B cell (primary cell): Measurements from ENCODE around the gene FRRS1. TPM values are rescaled to one million over a fixed set of nuclear protein-coding genes. Genes with fewer than 3 reads are reported as not detected.

Experiments
- ATAC-seq: fragments of 200-7000 bp; cut with Tn5 transposase; one replicate; pipeline ENCODE4 v1.10.0; 2021; ENCODE audit warnings: low read depth, mild to moderate bottlenecking, moderate number of reproducible peaks, moderate library complexity
- CTCF ChIA-PET: fragments of 350-600 bp; sonication (Branson Sonifier 250); formaldehyde crosslinking; loops from one replicate; lab custom pipeline; 2021; ENCODE audit warnings: antibody characterized with exemption, inconsistent platforms; lab: Charles Lee
- POLR2A ChIA-PET: fragments of 350-600 bp; sonication (Branson Sonifier 250); formaldehyde crosslinking; loops from one replicate; lab custom pipeline; 2021; ENCODE audit warnings: antibody characterized with exemption; lab: Charles Lee
- DNase-seq: peaks from one replicate; pipeline ENCODE4 v3.0.0; 2013
- H2AFZ ChIP-seq: 2 replicates; pipeline ENCODE4 v1.6.1; 2012; ENCODE audit warnings: mild to moderate bottlenecking, low read depth, low read length; ENCODE audit not compliant: insufficient read depth, poor library complexity, severe bottlenecking
- H3K27ac ChIP-seq, 2 donors: 1 replicate in 1 of 2; 2 replicates in 1 of 2; pipeline ENCODE4 v1.5.1; 2012 to 2013; ENCODE audit warnings: low read length in 2 of 2, mild to moderate bottlenecking in 2 of 2, moderate library complexity in 1 of 2
- H3K27me3 ChIP-seq, 4 experiments: fragments of 200-600 bp in 1 of 4; sonication (generic) in 1 of 4; replicated peaks in 1 of 4; 1 replicate in 2 of 4; 2 replicates in 2 of 4; pipeline versions ENCODE4 v1.6.1 to v1.7.0; 2013 to 2016; ENCODE audit warnings: low read length in 3 of 4, mild to moderate bottlenecking in 2 of 4, mixed read lengths in 1 of 4, moderate library complexity in 1 of 4; ENCODE audit not compliant: insufficient read depth in 4 of 4, control insufficient read depth in 3 of 4; ENCODE audit errors: control extremely low read depth in 1 of 4
- H3K36me3 ChIP-seq, 2 experiments: replicated peaks in 1 of 2; 1 replicate in 1 of 2; 2 replicates in 1 of 2; pipeline versions ENCODE4 v1.6.1 to v1.7.1; 2013; ENCODE audit warnings: low read length in 1 of 2; ENCODE audit not compliant: insufficient read depth in 2 of 2, control insufficient read depth in 1 of 2; ENCODE audit errors: control extremely low read depth in 1 of 2, extremely low read depth in 1 of 2
- H3K4me1 ChIP-seq, 2 donors: fragments of 200-600 bp in 1 of 2; sonication (generic) in 1 of 2; 1 replicate in 1 of 2; 2 replicates in 1 of 2; pipeline versions ENCODE4 v1.5.1 to v1.6.1; 2013 to 2017; ENCODE audit warnings: low read length in 2 of 2; ENCODE audit not compliant: control insufficient read depth in 2 of 2, insufficient read depth in 2 of 2
- H3K4me2 ChIP-seq: replicated peaks from 2 replicates; pipeline ENCODE3; 2012; ENCODE audit warnings: mild to moderate bottlenecking, low read depth, low read length; ENCODE audit not compliant: poor library complexity, severe bottlenecking
- H3K4me3 ChIP-seq, 5 experiments: fragments of 200-600 bp in 1 of 5; sonication (generic) in 1 of 5; 1 replicate in 3 of 5; 2 replicates in 2 of 5; pipeline versions ENCODE4 v1.5.1 to v1.7.0; 2011 to 2016; ENCODE audit warnings: low read length in 4 of 5, mild to moderate bottlenecking in 4 of 5, low read depth in 2 of 5, control low read depth in 1 of 5, moderate library complexity in 1 of 5; ENCODE audit not compliant: insufficient read depth in 1 of 5; ENCODE audit errors: control extremely low read depth in 1 of 5, extremely low read depth in 1 of 5
- H3K79me2 ChIP-seq: fragments of 200-600 bp; sonication (generic); one replicate; pipeline ENCODE4 v1.6.0; 2016; ENCODE audit warnings: low read length; ENCODE audit not compliant: control insufficient read depth, insufficient read depth
- H3K9ac ChIP-seq: fragments of 200-600 bp; sonication (generic); 2 replicates; pipeline ENCODE4 v1.6.1; 2017; ENCODE audit warnings: mild to moderate bottlenecking, low read length, moderate library complexity
- H3K9me3 ChIP-seq, 3 donors: one replicate each; pipeline versions ENCODE4 v1.6.1 to v1.7.1; 2013; ENCODE audit warnings: low read length in 2 of 3; ENCODE audit not compliant: control insufficient read depth in 2 of 3, insufficient read depth in 1 of 3; ENCODE audit errors: control extremely low read depth in 1 of 3
- H4K20me1 ChIP-seq: 2 replicates; pipeline ENCODE4 v1.6.0; 2012; ENCODE audit warnings: mild to moderate bottlenecking, low read length; ENCODE audit not compliant: insufficient read depth, control insufficient read depth, poor library complexity, severe bottlenecking
- H3K27ac Mint-ChIP-seq: one replicate; pipeline ENCODE4 v1.8.0; 2021; ENCODE audit warnings: mixed read lengths
- H3K27me3 Mint-ChIP-seq: one replicate; pipeline ENCODE4 v1.8.0; 2021; ENCODE audit warnings: mixed read lengths
- H3K4me1 Mint-ChIP-seq: one replicate; pipeline ENCODE4 v1.8.0; 2021; ENCODE audit warnings: mixed read lengths
- H3K4me3 Mint-ChIP-seq: one replicate; pipeline ENCODE4 v1.8.0; 2021; ENCODE audit warnings: mixed read lengths
- H3K9me3 Mint-ChIP-seq: one replicate; pipeline ENCODE4 v1.8.0; 2022; ENCODE audit warnings: mixed read lengths; ENCODE audit not compliant: insufficient read depth
- EZH2 ChIP-seq: IDR thresholded peaks from 2 replicates; pipeline ENCODE4 v1.6.1; 2012; ENCODE audit warnings: borderline replicate concordance, low read depth, mild to moderate bottlenecking, moderate library complexity, low read length; ENCODE audit not compliant: insufficient read depth, poor library complexity, severe bottlenecking
- WGBS: methylation state at CpG from one replicate; pipeline ENCODE4 v1.1.5; 2013; ENCODE audit warnings: missing lambda C conversion rate; ENCODE audit not compliant: insufficient coverage; 5-methylcytosine and 5-hydroxymethylcytosine counted together
- intact Hi-C: fragments of 100-400 bp; cut with micrococcal nuclease; formaldehyde crosslinking; loops from one replicate; pipeline ENCODE4 v1.10.0; 2022
- polyA plus RNA-seq: library from polyadenylated mRNA; depleted of rRNA; stranded (reverse); fragments of >200 nt; gene quantifications from 2 replicates; pipeline ENCODE4 v1.2.3, GENCODE V29; 2012
- total RNA-seq, 2 donors: library from RNA; stranded (reverse); fragments of 120-200 nt in 1 of 2; gene quantifications; 1 replicate in 1 of 2; 2 replicates in 1 of 2; pipeline versions ENCODE4 v1.2.3 to v1.2.4, GENCODE V29; 2013 to 2022
- TF ChIP-seq, protein P1 (sequence below): fragments of 200-600 bp; IDR thresholded peaks from one replicate; pipeline ENCODE4 v1.8.0; 2022; ENCODE audit warnings: antibody characterized with exemption, mild to moderate bottlenecking

Gene FRRS1
- total and polyA plus RNA-seq, 2 donors (not counting 1 experiment from before 2014, with no cell fraction given), result 0.73 to 0.96 TPM

DNA sequence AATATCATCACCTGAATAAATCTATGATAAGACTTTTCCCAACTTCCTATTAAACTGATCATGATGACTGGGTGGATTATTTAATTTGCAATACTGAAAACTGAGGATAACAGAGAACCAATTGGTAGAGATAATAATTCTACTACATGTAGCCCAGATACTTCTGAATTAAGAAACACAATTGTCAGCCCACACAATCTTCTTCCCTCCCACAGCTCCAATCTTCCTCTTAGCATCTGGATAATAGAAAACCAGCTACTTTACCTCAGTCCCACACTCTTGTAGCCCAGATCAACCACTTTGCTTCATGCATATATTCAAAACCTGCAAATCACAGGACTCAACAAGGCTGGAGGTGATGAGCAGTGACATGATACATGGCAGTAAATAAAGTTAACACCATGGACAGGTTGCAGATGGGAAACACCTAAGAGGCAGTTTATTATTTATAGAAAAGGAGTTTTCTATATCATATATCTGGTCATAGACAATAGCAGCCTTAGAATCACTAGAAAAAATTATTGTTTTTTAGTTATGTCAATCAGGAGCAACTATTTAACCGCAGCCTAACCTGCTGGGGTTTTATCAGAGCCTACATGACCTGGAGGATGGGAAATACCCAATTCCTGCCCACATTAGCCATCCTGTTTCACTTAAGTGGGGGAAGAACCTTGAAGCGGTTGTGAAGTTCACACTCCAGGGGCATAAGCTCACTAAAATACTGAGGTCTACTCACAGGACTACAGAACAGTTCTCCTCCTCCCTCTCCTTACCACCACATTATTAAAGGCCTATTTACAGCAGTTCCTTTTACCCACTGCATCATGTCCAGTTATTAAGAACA lies 16.7 kb downstream of the FRRS1 start:
- Histone ChIP-seq H2AFZ (no peak overlapping the region), H3K36me3 (no peaks in the 10 kb centered on the region), H3K4me3 (no peak overlapping the region), H3K4me1 (no peaks in the 10 kb centered on the region), H4K20me1 (no peaks in the 10 kb centered on the region), H3K9me3 (no peaks in the 10 kb centered on the region), H3K79me2 (no peaks in the 10 kb centered on the region), H3K27ac (no peak overlapping the region), H3K27me3 (no peaks in the 10 kb centered on the region), H3K9ac (no peak overlapping the region), H3K4me2 (no peak overlapping the region)
- intact Hi-C loops, result no loop called here
- POLR2A ChIA-PET, result no interaction called here
- TF ChIP-seq EZH2, result no peak
- ATAC-seq (no peak), DNase-seq (no peak)
- no peaks in the 10 kb centered on the region for H3K27me3 Mint-ChIP-seq
- CTCF ChIA-PET, result no interaction called here
- no CpG with 5 or more reads among the region's 2 CpGs for WGBS
- no peaks in the 10 kb centered on the region for H3K9me3 Mint-ChIP-seq
- H3K4me3 Mint-ChIP-seq, result no peak overlapping the region
- no peak overlapping the region for H3K27ac Mint-ChIP-seq
- H3K4me1 Mint-ChIP-seq, result no peaks in the 10 kb centered on the region

DNA sequence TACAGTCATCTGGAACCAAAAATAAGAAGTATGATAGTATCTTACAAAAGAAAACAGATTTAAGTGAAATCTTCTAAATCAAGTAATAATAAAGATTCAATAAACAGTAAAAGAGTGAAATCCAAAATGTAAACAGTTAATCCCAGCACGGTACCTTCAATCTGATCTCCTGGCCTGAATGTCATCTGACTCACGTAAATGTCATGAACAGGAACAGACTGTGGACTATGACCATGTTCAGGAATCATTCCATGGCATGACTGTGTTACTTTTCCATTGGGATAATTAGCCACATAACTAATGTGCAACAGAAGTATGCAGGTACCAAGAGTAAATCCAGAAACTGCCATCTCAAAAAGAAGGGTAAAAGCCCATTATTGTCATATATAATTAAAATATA lies 18.0 kb downstream of the FRRS1 start:
- Mint-ChIP-seq H3K4me1 (no peaks in the 10 kb centered on the region), H3K4me3 (no peak overlapping the region), H3K27ac (no peak overlapping the region), H3K27me3 (no peaks in the 10 kb centered on the region), H3K9me3 (no peaks in the 10 kb centered on the region)
- DNase-seq (no peak), ATAC-seq (no peak)
- Histone ChIP-seq H3K27me3 (no peaks in the 10 kb centered on the region), H3K9ac (no peak overlapping the region), H4K20me1 (no peaks in the 10 kb centered on the region), H3K27ac (no peak overlapping the region), H3K79me2 (no peaks in the 10 kb centered on the region), H3K9me3 (no peaks in the 10 kb centered on the region), H3K4me3 (no peak overlapping the region), H2AFZ (no peak overlapping the region), H3K36me3 (no peaks in the 10 kb centered on the region), H3K4me1 (no peaks in the 10 kb centered on the region), H3K4me2 (no peak overlapping the region)
- TF ChIP-seq, protein P1, sequence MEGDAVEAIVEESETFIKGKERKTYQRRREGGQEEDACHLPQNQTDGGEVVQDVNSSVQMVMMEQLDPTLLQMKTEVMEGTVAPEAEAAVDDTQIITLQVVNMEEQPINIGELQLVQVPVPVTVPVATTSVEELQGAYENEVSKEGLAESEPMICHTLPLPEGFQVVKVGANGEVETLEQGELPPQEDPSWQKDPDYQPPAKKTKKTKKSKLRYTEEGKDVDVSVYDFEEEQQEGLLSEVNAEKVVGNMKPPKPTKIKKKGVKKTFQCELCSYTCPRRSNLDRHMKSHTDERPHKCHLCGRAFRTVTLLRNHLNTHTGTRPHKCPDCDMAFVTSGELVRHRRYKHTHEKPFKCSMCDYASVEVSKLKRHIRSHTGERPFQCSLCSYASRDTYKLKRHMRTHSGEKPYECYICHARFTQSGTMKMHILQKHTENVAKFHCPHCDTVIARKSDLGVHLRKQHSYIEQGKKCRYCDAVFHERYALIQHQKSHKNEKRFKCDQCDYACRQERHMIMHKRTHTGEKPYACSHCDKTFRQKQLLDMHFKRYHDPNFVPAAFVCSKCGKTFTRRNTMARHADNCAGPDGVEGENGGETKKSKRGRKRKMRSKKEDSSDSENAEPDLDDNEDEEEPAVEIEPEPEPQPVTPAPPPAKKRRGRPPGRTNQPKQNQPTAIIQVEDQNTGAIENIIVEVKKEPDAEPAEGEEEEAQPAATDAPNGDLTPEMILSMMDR, result no peak
- TF ChIP-seq EZH2, result no peak
- 94% methylated on average over 2 of the region's 2 CpGs for WGBS
- ChIA-PET POLR2A (no interaction called here), CTCF (no interaction called here)
- intact Hi-C loops, result no loop called here
